HEK293 (cell line): ENCODE measurements around the gene PRC1.

Source experiments
- GLIS1 ChIP-seq: fragments of 450-650 bp; formaldehyde crosslinking; IDR thresholded peaks from 2 replicates; pipeline ENCODE4 v1.5.1; 2016; ENCODE audit warnings: missing biosample characterization, missing genetic modification characterization
- HIC1 ChIP-seq: fragments of 450-650 bp; formaldehyde crosslinking; IDR thresholded peaks from 2 replicates; pipeline ENCODE4 v1.5.1; 2016; ENCODE audit warnings: missing biosample characterization, missing genetic modification characterization
- HOXC10 ChIP-seq: sonication (generic); formaldehyde crosslinking; IDR thresholded peaks from 2 replicates; pipeline ENCODE4 v1.8.1; 2023; ENCODE audit warnings: mild to moderate bottlenecking, missing genetic modification reagents
- IKZF3 ChIP-seq: fragments of 450-650 bp; IDR thresholded peaks from 2 replicates; pipeline ENCODE4 v1.5.0; 2018; ENCODE audit warnings: missing biosample characterization, mild to moderate bottlenecking, missing genetic modification characterization, moderate library complexity
- KLF1 ChIP-seq: fragments of 450-650 bp; formaldehyde crosslinking; IDR thresholded peaks from 2 replicates; pipeline ENCODE4 v1.5.1; 2016; ENCODE audit warnings: missing biosample characterization, missing genetic modification characterization
- KLF7 ChIP-seq: fragments of 450-650 bp; formaldehyde crosslinking; IDR thresholded peaks from 2 replicates; pipeline ENCODE4 v1.5.1; 2016; ENCODE audit warnings: missing biosample characterization, missing genetic modification characterization, borderline replicate concordance
- PRDM6 ChIP-seq: fragments of 450-650 bp; formaldehyde crosslinking; IDR thresholded peaks from 2 replicates; pipeline ENCODE4 v1.5.1; 2017; ENCODE audit warnings: missing biosample characterization, missing genetic modification characterization
- SP3 ChIP-seq: fragments of 450-650 bp; formaldehyde crosslinking; IDR thresholded peaks from 2 replicates; pipeline ENCODE4 v1.5.1; 2016; ENCODE audit warnings: missing biosample characterization, missing genetic modification characterization
- ZBTB17 ChIP-seq: fragments of 450-650 bp; formaldehyde crosslinking; IDR thresholded peaks from 2 replicates; pipeline ENCODE4 v1.5.1; 2016; ENCODE audit warnings: missing biosample characterization, missing genetic modification characterization
- ZBTB26 ChIP-seq: fragments of 450-650 bp; formaldehyde crosslinking; optimal IDR thresholded peaks from 2 replicates; pipeline ENCODE3; 2016; ENCODE audit warnings: missing biosample characterization, mild to moderate bottlenecking, missing genetic modification characterization
- ZFP37 ChIP-seq: fragments of 450-650 bp; formaldehyde crosslinking; IDR thresholded peaks from 2 replicates; pipeline ENCODE4 v1.5.1; 2016; ENCODE audit warnings: missing biosample characterization, missing genetic modification characterization
- ZFP41 ChIP-seq: fragments of 450-650 bp; formaldehyde crosslinking; IDR thresholded peaks from 2 replicates; pipeline ENCODE4 v1.5.1; 2016; ENCODE audit warnings: missing biosample characterization, missing genetic modification characterization, borderline replicate concordance
- ZNF10 ChIP-seq: fragments of 450-650 bp; formaldehyde crosslinking; IDR thresholded peaks from 2 replicates; pipeline ENCODE4 v1.5.1; 2017; ENCODE audit warnings: missing biosample characterization, missing genetic modification characterization
- ZNF133 ChIP-seq: fragments of 450-650 bp; formaldehyde crosslinking; IDR thresholded peaks from 2 replicates; pipeline ENCODE4 v1.5.1; 2016; ENCODE audit warnings: missing biosample characterization, missing genetic modification characterization
- ZNF140 ChIP-seq: fragments of 450-650 bp; formaldehyde crosslinking; IDR thresholded peaks from 2 replicates; pipeline ENCODE4 v1.5.1; 2016; ENCODE audit warnings: missing biosample characterization, missing genetic modification characterization
- ZNF148 ChIP-seq: fragments of 450-650 bp; formaldehyde crosslinking; IDR thresholded peaks from 2 replicates; pipeline ENCODE4 v1.5.0; 2017; ENCODE audit warnings: missing biosample characterization, missing genetic modification characterization, borderline replicate concordance
- ZNF155 ChIP-seq: fragments of 450-650 bp; formaldehyde crosslinking; IDR thresholded peaks from 2 replicates; pipeline ENCODE4 v1.5.1; 2016; ENCODE audit warnings: missing biosample characterization, missing genetic modification characterization
- ZNF175 ChIP-seq: fragments of 450-650 bp; formaldehyde crosslinking; IDR thresholded peaks from 2 replicates; pipeline ENCODE4 v1.5.1; 2016; ENCODE audit warnings: missing biosample characterization, missing genetic modification characterization
- ZNF24 ChIP-seq: fragments of 450-650 bp; formaldehyde crosslinking; IDR thresholded peaks from 2 replicates; pipeline ENCODE4 v1.5.1; 2016; ENCODE audit warnings: missing biosample characterization, missing genetic modification characterization
- ZNF248 ChIP-seq: fragments of 450-650 bp; formaldehyde crosslinking; IDR thresholded peaks from 2 replicates; pipeline ENCODE4 v1.5.1; 2017; ENCODE audit warnings: missing biosample characterization, missing genetic modification characterization
- ZNF274 ChIP-seq, 2 experiments: fragments of 200-500 bp in 1 of 2; fragments of 450-650 bp in 1 of 2; sonication (Bioruptor generic) in 1 of 2; formaldehyde crosslinking in 1 of 2; IDR thresholded peaks; 2 replicates each; pipeline versions ENCODE4 v1.5.1 to v1.6.1; 2014 to 2016; ENCODE audit warnings: borderline replicate concordance in 1 of 2, inconsistent platforms in 1 of 2, low read length in 1 of 2, missing biosample characterization in 1 of 2, missing genetic modification characterization in 1 of 2
- ZNF354C ChIP-seq: fragments of 450-650 bp; formaldehyde crosslinking; IDR thresholded peaks from 2 replicates; pipeline ENCODE4 v1.5.1; 2016; ENCODE audit warnings: missing biosample characterization, missing genetic modification characterization, low read depth, borderline replicate concordance
- ZNF394 ChIP-seq: fragments of 450-650 bp; formaldehyde crosslinking; IDR thresholded peaks from 2 replicates; pipeline ENCODE4 v1.5.1; 2016; ENCODE audit warnings: missing biosample characterization, missing genetic modification characterization, mild to moderate bottlenecking, moderate library complexity, borderline replicate concordance
- ZNF549 ChIP-seq: fragments of 450-650 bp; IDR thresholded peaks from 2 replicates; pipeline ENCODE4 v1.5.1; 2018; ENCODE audit warnings: missing biosample characterization, missing genetic modification characterization, mild to moderate bottlenecking, inconsistent platforms, moderate library complexity
- ZNF558 ChIP-seq: fragments of 450-650 bp; formaldehyde crosslinking; IDR thresholded peaks from 2 replicates; pipeline ENCODE4 v1.5.1; 2016; ENCODE audit warnings: missing biosample characterization, missing genetic modification characterization
- ZNF571 ChIP-seq: fragments of 450-650 bp; formaldehyde crosslinking; IDR thresholded peaks from 2 replicates; pipeline ENCODE4 v1.5.0; 2017; ENCODE audit warnings: missing biosample characterization, missing genetic modification characterization
- ZNF585B ChIP-seq: fragments of 450-650 bp; formaldehyde crosslinking; IDR thresholded peaks from 2 replicates; pipeline ENCODE4 v1.5.1; 2016; ENCODE audit warnings: missing biosample characterization, missing genetic modification characterization
- ZNF626 ChIP-seq: fragments of 450-650 bp; sonication (Bioruptor Pico); formaldehyde crosslinking; IDR thresholded peaks from 2 replicates; pipeline ENCODE4 v1.5.1; 2018; ENCODE audit warnings: missing biosample characterization, missing genetic modification characterization, inconsistent platforms
- ZNF664 ChIP-seq: fragments of 450-650 bp; formaldehyde crosslinking; IDR thresholded peaks from 2 replicates; pipeline ENCODE4 v1.5.1; 2016; ENCODE audit warnings: missing biosample characterization, missing genetic modification characterization
- ZNF701 ChIP-seq: fragments of 450-650 bp; formaldehyde crosslinking; IDR thresholded peaks from 2 replicates; pipeline ENCODE4 v1.5.1; 2016; ENCODE audit warnings: missing biosample characterization, missing genetic modification characterization
- ZSCAN18 ChIP-seq: fragments of 450-650 bp; formaldehyde crosslinking; IDR thresholded peaks from 2 replicates; pipeline ENCODE4 v1.5.1; 2016; ENCODE audit warnings: missing biosample characterization, missing genetic modification characterization

The PRC1 gene

GRCh38 chr15:91022075-91022831 lies 27.9 kb upstream of the PRC1 start, which contains the start of gene VPS33B (continued):
- no peak for TF ChIP-seq HIC1 (tag by site-specific recombination)
- no peak for TF ChIP-seq ZNF558
- no peak for TF ChIP-seq KLF7
- no peak for TF ChIP-seq ZNF549 (tag by site-specific recombination)
- TF ChIP-seq ZNF248 (tag by site-specific recombination) = no peak
- TF ChIP-seq ZBTB26 (tag by site-specific recombination) = peak; percentile 20
- peak; percentile 59; the same call in 1 of the 2 replicates for TF ChIP-seq GLIS1
- TF ChIP-seq ZNF394 (tag by site-specific recombination) = peak; percentile 41; the same call in 1 of the 2 replicates
- peak; percentile 43; the same call in 1 of the 2 replicates for TF ChIP-seq KLF1 (tag by site-specific recombination)
- TF ChIP-seq ZNF133 = no peak
- no peak for TF ChIP-seq ZNF155
- no peak for TF ChIP-seq ZNF571 (tag by site-specific recombination)
- 0 out of 2 replicates have a peak, but pooled peaks have one; percentile 20 for TF ChIP-seq ZFP37 (tag by site-specific recombination)
- TF ChIP-seq ZNF175 (tag by site-specific recombination) = no peak
- no peak for TF ChIP-seq ZNF274 (IDR thresholded peaks at IDR 0.05; ENCODE audit: low read length)
- no peak for TF ChIP-seq ZNF274 (tag by site-specific recombination; IDR thresholded peaks at IDR 0.05; ENCODE audit: borderline replicate concordance)
- TF ChIP-seq HOXC10 (CRISPR knock-in tag) = no peak
- no peak for TF ChIP-seq ZSCAN18 (tag by site-specific recombination)
- TF ChIP-seq ZNF140 (tag by site-specific recombination) = no peak
- TF ChIP-seq ZNF24 (tag by site-specific recombination) = peak; percentile 87
- no peak for TF ChIP-seq ZFP41 (tag by site-specific recombination)
- peak; percentile 80; the same call in 1 of the 2 replicates for TF ChIP-seq ZNF10 (tag by site-specific recombination)
- TF ChIP-seq ZNF664 (tag by site-specific recombination) = no peak
- TF ChIP-seq ZNF148 (tag by site-specific recombination) = no peak
- peak; percentile 88 for TF ChIP-seq ZBTB17 (tag by site-specific recombination)
- no peak for TF ChIP-seq PRDM6 (tag by site-specific recombination)
- peak; percentile 96 for TF ChIP-seq IKZF3 (tag by site-specific recombination)
- TF ChIP-seq ZNF701 (tag by site-specific recombination) = no peak
- TF ChIP-seq ZNF354C (tag by site-specific recombination) = no peak
- 0 out of 2 replicates have a peak, but pooled peaks have one; percentile 47 for TF ChIP-seq SP3 (tag by site-specific recombination)
- TF ChIP-seq ZNF626 (tag by site-specific recombination) = no peak
- TF ChIP-seq ZNF585B (tag by site-specific recombination) = no peak
